Lower lobe of right lung (tissue), 2 donors: ENCODE measurements around the gene KRT4. TPM values are rescaled to one million over a fixed set of nuclear protein-coding genes. Genes with fewer than 3 reads are reported as not detected.

Source experiments
- ATAC-seq, 2 donors: fragments of 200-7000 bp; cut with Tn5 transposase; one replicate each; pipeline ENCODE4 v1.9.1; 2020 to 2022; ENCODE audit warnings: mild to moderate bottlenecking in 2 of 2, moderate library complexity in 2 of 2
- DNase-seq: peaks from one replicate; pipeline ENCODE4 v3.0.0-alpha.2; 2020
- H3K27ac ChIP-seq: fragments of 200-600 bp; one replicate; pipeline ENCODE4 v1.8.0; 2022
- H3K27me3 ChIP-seq: fragments of 200-600 bp; one replicate; pipeline ENCODE4 v1.8.0; 2022; ENCODE audit warnings: low read depth
- H3K36me3 ChIP-seq: fragments of 200-600 bp; one replicate; pipeline ENCODE4 v1.8.0; 2022; ENCODE audit warnings: mild to moderate bottlenecking
- H3K4me1 ChIP-seq: fragments of 200-600 bp; one replicate; pipeline ENCODE4 v1.8.0; 2022
- H3K4me3 ChIP-seq: fragments of 200-600 bp; one replicate; pipeline ENCODE4 v1.8.0; 2022; ENCODE audit warnings: mild to moderate bottlenecking
- H3K9me3 ChIP-seq: fragments of 200-600 bp; one replicate; pipeline ENCODE4 v1.8.0; 2022
- intact Hi-C: fragments of 100-400 bp; cut with DNase I; formaldehyde crosslinking; loops from one replicate; pipeline ENCODE4 v1.11.0; 2022
- total RNA-seq: library from RNA; stranded (reverse); fragmentation: NEBNext Ultra II Directional; extraction: Animal tissue kit (Norgen Biotek cat#: 25700); gene quantifications from one replicate; pipeline ENCODE4 v1.2.1, GENCODE V29; 2021
- TF ChIP-seq, protein P1 (sequence below): fragments of 200-600 bp; IDR thresholded peaks from one replicate; pipeline ENCODE4 v1.8.0; 2022; ENCODE audit warnings: antibody characterized with exemption, mild to moderate bottlenecking
- donor health status: DM: no; HTN: yes; CAD: no; lungs with severe emphysema.

The KRT4 gene
- total RNA-seq, 1 donor from 2014 or later: 6.4 TPM

GRCh38 chr12:52818388-52818787 is 4.5 kb upstream of the KRT4 start:
- no peaks in the 10 kb centered on the region for H3K36me3 ChIP-seq
- H3K4me1 ChIP-seq: peaks cover 15% of the 10 kb centered on the region
- no peak overlapping the region for H3K27ac ChIP-seq
- H3K4me3 ChIP-seq: no peak overlapping the region
- TF ChIP-seq, protein P1, sequence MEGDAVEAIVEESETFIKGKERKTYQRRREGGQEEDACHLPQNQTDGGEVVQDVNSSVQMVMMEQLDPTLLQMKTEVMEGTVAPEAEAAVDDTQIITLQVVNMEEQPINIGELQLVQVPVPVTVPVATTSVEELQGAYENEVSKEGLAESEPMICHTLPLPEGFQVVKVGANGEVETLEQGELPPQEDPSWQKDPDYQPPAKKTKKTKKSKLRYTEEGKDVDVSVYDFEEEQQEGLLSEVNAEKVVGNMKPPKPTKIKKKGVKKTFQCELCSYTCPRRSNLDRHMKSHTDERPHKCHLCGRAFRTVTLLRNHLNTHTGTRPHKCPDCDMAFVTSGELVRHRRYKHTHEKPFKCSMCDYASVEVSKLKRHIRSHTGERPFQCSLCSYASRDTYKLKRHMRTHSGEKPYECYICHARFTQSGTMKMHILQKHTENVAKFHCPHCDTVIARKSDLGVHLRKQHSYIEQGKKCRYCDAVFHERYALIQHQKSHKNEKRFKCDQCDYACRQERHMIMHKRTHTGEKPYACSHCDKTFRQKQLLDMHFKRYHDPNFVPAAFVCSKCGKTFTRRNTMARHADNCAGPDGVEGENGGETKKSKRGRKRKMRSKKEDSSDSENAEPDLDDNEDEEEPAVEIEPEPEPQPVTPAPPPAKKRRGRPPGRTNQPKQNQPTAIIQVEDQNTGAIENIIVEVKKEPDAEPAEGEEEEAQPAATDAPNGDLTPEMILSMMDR: no peak
- H3K27me3 ChIP-seq: peaks cover 54% of the 10 kb centered on the region
- intact Hi-C loops: no loop called here
- no peak for ATAC-seq
- H3K9me3 ChIP-seq: no peaks in the 10 kb centered on the region
- no peak for DNase-seq

DNA sequence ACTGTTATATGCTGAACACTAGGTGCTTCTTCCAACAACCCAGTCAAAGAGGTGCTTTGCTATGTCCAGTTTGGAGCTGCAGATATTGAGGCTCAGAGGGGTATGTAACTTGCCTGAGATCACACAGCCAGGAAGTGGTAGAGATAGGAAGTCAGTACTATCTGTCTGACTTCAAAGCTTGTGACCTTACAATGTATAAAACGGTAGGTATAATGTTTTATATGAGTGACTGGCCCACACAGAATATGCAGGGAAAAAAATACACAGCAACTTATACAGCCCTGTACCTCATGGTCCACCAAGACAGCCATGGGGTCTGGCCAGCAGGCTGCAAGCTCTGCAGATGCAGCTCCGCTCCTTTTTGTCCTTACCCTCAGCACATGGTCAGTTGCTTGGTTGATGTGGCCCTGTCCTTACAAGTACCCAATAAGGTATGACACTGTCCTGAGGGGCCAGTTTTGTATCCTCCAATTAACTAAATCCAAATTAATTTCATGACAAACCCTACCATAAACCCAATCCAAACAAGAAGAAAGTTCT is 3.9 kb upstream of the KRT4 start:
- peaks cover 54% of the 10 kb centered on the region for H3K27me3 ChIP-seq
- TF ChIP-seq, protein P1: no peak
- no peak for DNase-seq

DNA sequence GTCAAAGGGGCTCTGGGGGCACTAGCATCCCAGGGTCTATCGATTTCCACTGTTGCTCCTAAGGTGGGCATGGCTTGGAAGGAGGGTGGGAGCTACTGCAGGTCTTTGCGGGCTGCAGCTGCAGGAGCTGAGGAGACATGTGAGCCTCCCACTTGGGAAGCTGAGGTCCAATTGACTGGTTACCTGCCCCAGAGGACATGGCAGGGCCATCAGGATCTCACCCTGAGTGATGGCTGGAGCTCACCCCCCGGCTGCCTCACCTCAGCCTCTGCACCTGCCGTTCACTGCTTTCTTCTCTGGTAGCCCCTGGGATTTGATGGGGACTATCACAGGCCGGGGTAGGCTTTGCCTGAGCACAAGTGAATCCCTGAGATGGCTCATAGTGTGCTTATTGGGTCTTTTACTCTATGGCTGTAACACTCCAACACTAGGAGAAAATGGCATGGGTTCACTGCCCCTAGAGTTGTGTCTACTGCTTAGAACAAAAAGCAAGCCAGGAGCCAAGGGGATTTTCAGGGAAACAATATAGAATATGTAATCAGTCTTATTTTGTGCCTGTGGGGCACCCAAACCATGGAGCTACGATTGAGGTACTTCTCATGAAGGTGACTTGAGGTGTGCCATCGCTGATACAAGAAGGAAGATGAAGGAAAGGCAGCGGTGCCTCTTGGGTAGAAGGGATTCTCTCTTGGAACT is 3.2 kb upstream of the KRT4 start:
- no peak for DNase-seq
- Histone ChIP-seq H3K4me3 (no peak overlapping the region), H3K27me3 (peaks cover 52% of the 10 kb centered on the region), H3K36me3 (no peaks in the 10 kb centered on the region), H3K9me3 (no peaks in the 10 kb centered on the region), H3K4me1 (peaks cover 12% of the 10 kb centered on the region), H3K27ac (no peak overlapping the region)
- TF ChIP-seq, protein P1: no peak
- intact Hi-C loops: no loop called here
- ATAC-seq: no peak

More for the DNA sequence above, 3.9 kb upstream of the KRT4 start:
- H3K4me1 ChIP-seq: peaks cover 15% of the 10 kb centered on the region
- no peak overlapping the region for H3K4me3 ChIP-seq
- ATAC-seq: no peak
- H3K36me3 ChIP-seq: no peaks in the 10 kb centered on the region
- no peaks in the 10 kb centered on the region for H3K9me3 ChIP-seq
- H3K27ac ChIP-seq: no peak overlapping the region
- intact Hi-C loops: no loop called here

DNA sequence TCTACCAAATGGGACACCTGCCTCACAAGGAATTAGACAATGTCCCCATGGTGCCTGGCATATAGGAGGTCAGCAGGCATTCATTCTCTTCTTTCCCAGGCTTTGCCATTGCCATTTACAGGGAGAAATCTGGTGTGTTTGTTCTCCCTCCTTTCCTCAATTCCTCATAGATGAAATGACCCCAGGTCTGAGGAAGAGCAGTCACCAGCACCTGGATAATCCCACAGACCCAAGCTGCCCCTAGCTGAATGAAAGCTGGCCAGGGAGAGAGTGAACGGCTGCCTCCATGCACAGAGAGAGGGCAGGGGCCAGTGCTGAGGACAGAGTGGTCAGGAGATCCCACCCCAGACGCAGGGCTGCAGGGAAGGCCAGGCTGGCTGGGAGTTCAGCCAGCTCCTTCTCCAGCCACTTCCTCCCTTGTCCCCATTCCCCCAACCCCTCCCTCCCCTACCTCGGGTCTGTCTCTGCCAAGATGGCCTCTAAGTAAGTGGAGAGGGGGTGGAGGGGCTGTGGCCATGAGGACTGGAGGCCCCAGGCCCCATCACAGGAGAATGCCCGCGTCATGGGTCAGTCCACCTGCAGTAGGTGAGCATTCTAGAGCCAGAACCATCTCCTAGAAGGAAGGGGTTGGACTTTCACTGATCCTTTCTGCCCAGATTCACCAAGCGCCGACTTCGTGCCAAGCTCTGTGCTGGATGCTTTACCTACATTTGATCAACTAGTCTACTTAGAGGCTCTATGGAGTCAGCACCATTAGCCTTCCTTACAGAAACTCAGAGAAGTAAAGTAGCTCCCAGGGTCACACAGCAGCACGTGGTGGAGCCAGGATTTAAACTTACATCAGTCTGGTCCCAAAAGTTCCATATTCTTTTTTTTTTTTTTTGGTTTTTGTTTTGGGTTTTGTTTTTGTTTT is 2.0 kb upstream of the KRT4 start:
- Histone ChIP-seq H3K36me3 (no peaks in the 10 kb centered on the region), H3K4me3 (no peak overlapping the region), H3K27me3 (peaks cover 46% of the 10 kb centered on the region), H3K27ac (no peak overlapping the region), H3K4me1 (peaks cover 8% of the 10 kb centered on the region), H3K9me3 (no peaks in the 10 kb centered on the region)
- intact Hi-C loops: no loop called here
- ATAC-seq: no peak
- DNase-seq: no peak
- TF ChIP-seq, protein P1: no peak

GRCh38 chr12:52815161-52815560 is 1.2 kb upstream of the KRT4 start:
- Histone ChIP-seq H3K4me1 (peaks cover 8% of the 10 kb centered on the region), H3K9me3 (no peaks in the 10 kb centered on the region), H3K36me3 (no peaks in the 10 kb centered on the region), H3K27ac (no peak overlapping the region), H3K4me3 (no peak overlapping the region), H3K27me3 (peaks cover 39% of the 10 kb centered on the region)
- ATAC-seq (no peak), DNase-seq (no peak)
- TF ChIP-seq, protein P1: no peak
- intact Hi-C loops: no loop called here
